Central memory CD8-positive, alpha-beta T cell (primary cell): ENCODE measurements around the gene SCAPER.

ENCODE experiments used
- ATAC-seq: fragments of 150-1000 bp; cut with Tn5 transposase; replicated peaks from 2 replicates; pipeline ENCODE4 v1.10.0; 2022; ENCODE audit warnings: mild to moderate bottlenecking, moderate FRiP score, moderate number of reproducible peaks; ENCODE audit not compliant: poor library complexity, severe bottlenecking; ENCODE audit errors: extremely low read depth
- DNase-seq, 2 donors: peaks; one replicate each; pipeline ENCODE4 v3.0.0; 2021; ENCODE audit warnings: low spot score in 2 of 2
- H3K27ac Mint-ChIP-seq: one replicate; pipeline ENCODE4 v1.8.0; 2022; ENCODE audit warnings: low read depth, mild to moderate bottlenecking, moderate library complexity, mixed read lengths
- H3K27me3 Mint-ChIP-seq: one replicate; pipeline ENCODE4 v1.8.0; 2022; ENCODE audit warnings: mixed read lengths
- H3K36me3 Mint-ChIP-seq: one replicate; pipeline ENCODE4 v1.8.0; 2022; ENCODE audit warnings: mild to moderate bottlenecking, moderate library complexity, mixed read lengths; ENCODE audit not compliant: insufficient read depth
- H3K4me1 Mint-ChIP-seq: one replicate; pipeline ENCODE4 v1.8.0; 2022; ENCODE audit warnings: mixed read lengths
- H3K4me3 Mint-ChIP-seq: one replicate; pipeline ENCODE4 v1.8.0; 2022; ENCODE audit warnings: mild to moderate bottlenecking, moderate library complexity, mixed read lengths
- H3K9me3 Mint-ChIP-seq: one replicate; pipeline ENCODE4 v1.8.0; 2022; ENCODE audit warnings: mixed read lengths

SCAPER gene

DNA sequence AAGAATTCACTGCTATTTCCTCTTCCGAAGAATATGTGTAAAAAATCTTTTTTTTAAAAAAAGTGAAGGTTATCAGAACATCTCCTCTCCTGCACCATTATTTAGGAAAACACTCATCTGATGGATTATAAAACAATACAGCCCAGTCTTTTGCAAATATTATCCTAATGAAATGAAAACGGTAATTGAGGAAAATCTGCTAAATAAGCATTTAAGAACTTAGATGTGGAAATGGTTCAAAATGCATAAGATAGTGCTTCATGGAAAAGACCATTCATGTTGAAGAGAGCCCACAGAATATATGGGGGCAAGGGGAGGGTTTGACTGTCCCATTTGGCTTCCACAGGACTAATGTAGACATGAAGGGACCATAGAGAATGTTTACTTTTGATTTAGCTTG is 520.7 kb downstream of the SCAPER start:
- Mint-ChIP-seq H3K9me3 (peaks cover 5% of the 10 kb centered on the region), H3K4me1 (no peaks in the 10 kb centered on the region), H3K4me3 (no peak overlapping the region), H3K27me3 (no peaks in the 10 kb centered on the region), H3K27ac (no peak overlapping the region), H3K36me3 (peaks cover 5% of the 10 kb centered on the region)
- DNase-seq, result no peak
- no peak for ATAC-seq

DNA sequence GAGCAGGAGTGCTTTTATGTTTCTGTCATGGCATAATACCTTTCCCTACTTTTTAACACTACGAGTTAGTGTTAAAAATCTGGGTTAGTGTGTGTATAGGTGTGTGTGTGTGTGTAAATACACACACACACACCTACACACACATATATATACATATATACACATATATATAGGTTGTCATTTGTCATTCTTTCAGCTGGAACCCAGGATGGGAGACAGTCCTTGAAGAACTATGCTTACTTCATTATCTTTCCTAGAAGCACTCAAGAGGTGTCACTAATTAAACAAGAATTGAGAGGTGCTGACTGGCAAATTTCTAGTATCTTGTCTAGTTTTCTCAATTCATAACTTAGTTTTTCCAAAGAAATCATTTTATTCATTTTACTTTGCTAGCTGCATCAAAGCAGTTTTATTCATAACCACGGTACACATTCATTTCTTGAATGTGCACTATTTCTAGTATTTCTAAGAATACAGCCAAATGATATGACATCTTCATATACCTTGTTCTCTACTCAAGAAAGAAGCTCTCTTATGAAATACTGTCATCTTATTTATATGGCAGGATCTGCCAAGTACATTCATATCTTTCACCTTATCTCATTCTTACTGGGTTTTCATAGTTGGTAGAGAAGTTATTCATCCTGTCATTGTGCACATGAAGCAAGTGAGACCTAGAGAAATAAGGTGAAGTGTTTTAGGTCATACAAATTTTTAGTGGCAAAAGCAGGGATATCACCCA is 522.0 kb downstream of the SCAPER start:
- Mint-ChIP-seq H3K4me1 (no peaks in the 10 kb centered on the region), H3K27ac (no peak overlapping the region), H3K9me3 (peaks cover 5% of the 10 kb centered on the region), H3K27me3 (no peaks in the 10 kb centered on the region), H3K4me3 (no peak overlapping the region), H3K36me3 (peaks cover 3% of the 10 kb centered on the region)
- ATAC-seq (no peak), DNase-seq (no peak)

DNA sequence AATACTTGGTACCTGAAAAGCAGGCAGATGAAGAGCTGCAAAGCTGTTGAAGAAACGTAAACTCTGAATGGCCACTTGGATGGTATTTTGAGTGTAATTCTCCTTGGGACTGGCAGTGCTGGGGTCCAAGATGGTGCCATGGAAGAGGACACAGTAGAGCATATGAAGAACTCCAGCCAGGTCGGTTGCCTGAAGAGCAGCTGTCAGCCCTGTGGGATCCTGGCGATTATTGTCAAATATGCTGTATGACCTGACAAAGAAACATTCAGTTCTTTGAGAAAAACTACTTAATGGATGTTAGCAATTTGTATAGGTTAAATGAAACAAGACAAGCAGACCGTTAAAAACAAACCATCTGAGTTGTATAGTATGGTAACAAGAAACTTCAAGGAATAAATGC is 523.8 kb downstream of the SCAPER start:
- H3K27me3 Mint-ChIP-seq, result no peaks in the 10 kb centered on the region
- no peak for DNase-seq
- H3K36me3 Mint-ChIP-seq, result peaks cover 3% of the 10 kb centered on the region
- peaks cover under 1% of the 10 kb centered on the region for H3K9me3 Mint-ChIP-seq
- H3K4me1 Mint-ChIP-seq, result no peaks in the 10 kb centered on the region
- H3K4me3 Mint-ChIP-seq, result no peak overlapping the region
- H3K27ac Mint-ChIP-seq, result no peak overlapping the region
- no peak for ATAC-seq

DNA sequence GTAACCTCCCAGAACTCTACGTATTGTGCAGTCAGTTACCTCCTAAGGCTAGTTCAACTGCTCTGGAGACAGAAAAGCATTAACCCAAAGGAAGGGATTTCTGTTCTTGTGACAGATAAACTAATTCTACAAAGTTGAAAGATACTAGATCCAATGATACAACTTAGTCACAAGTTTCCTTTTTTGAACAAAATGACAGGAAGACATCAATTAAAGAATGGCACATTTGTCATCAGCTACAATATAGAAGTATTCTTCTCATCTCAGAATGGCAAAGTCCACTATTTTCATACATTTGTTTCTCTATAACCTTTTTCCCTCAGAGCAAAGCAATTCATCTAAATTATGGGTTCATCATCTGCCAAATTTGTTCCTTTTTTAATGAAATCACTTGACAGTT is 524.9 kb downstream of the SCAPER start:
- peaks cover 3% of the 10 kb centered on the region for H3K36me3 Mint-ChIP-seq
- no peaks in the 10 kb centered on the region for H3K4me1 Mint-ChIP-seq
- no peaks in the 10 kb centered on the region for H3K9me3 Mint-ChIP-seq
- H3K27ac Mint-ChIP-seq, result no peak overlapping the region
- no peaks in the 10 kb centered on the region for H3K27me3 Mint-ChIP-seq
- DNase-seq (no peak), ATAC-seq (no peak)
- H3K4me3 Mint-ChIP-seq, result no peak overlapping the region

DNA sequence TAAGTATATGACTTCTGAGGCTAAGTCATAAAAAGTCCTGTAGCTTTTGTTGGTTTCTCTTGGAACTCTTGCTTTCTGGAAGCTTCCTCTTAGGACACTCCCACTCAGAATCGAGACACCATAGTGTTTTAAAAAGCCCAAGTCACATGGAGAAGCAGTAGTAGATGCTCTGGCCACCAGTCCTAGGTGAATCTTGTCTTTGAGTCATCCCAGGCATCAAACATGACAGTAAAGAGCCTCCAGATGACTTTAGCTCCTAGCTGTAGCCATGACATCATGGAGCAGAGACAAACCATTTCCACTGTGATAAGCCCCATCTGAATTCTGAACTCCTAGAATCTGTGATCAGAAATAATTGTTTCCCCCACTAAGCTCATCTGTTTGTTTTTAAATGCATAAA is 526.4 kb downstream of the SCAPER start:
- DNase-seq, result no peak
- no peak for ATAC-seq
- Mint-ChIP-seq H3K36me3 (peaks cover 3% of the 10 kb centered on the region), H3K4me1 (no peaks in the 10 kb centered on the region), H3K27ac (no peak overlapping the region), H3K27me3 (no peaks in the 10 kb centered on the region), H3K4me3 (no peak overlapping the region), H3K9me3 (no peaks in the 10 kb centered on the region)

DNA sequence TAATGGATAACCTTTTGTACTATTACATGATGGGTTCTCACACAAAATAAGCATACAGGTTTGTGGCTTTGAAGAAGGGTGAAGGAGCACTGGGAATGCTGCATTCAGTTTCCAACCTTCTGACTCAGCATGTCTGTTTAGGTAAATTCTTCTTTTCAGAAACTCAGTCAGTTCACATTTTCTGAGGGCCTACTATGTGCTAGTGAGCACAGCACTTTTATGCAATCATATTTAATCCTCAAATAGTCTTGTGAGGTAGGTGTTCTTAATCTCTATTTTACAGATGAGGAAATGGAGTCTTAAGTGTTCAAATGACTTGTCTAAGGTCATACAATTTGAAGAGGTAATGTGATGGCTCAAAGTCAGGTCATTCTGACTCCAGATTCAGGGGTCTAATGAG is 527.4 kb downstream of the SCAPER start:
- Mint-ChIP-seq H3K27me3 (no peaks in the 10 kb centered on the region), H3K9me3 (no peaks in the 10 kb centered on the region), H3K36me3 (peaks cover 6% of the 10 kb centered on the region), H3K4me1 (no peaks in the 10 kb centered on the region), H3K27ac (no peak overlapping the region), H3K4me3 (no peak overlapping the region)
- no peak for DNase-seq
- ATAC-seq, result no peak

DNA sequence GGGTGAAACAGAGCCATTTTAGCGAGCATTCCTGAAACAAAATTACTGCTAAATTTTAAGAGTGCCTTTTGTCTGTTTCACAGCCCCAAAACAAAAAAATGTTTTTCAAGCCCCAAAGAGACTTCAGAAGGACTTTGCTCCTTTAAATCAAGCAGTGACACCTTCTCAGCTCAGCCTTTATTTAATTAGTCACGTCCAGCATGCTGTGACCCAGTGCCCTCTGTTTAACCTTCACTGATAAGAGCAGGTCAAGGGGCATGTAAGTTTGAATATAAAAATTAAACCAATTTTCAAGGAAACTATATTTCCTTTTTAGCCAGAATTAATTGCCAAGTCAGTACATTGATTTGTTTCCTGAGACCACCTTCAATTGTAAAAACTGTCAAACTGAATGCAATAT is 527.9 kb downstream of the SCAPER start:
- H3K4me1 Mint-ChIP-seq, result no peaks in the 10 kb centered on the region
- ATAC-seq, result no peak
- H3K36me3 Mint-ChIP-seq, result peaks cover 9% of the 10 kb centered on the region
- H3K27me3 Mint-ChIP-seq, result no peaks in the 10 kb centered on the region
- H3K4me3 Mint-ChIP-seq, result no peak overlapping the region
- no peaks in the 10 kb centered on the region for H3K9me3 Mint-ChIP-seq
- no peak for DNase-seq
- H3K27ac Mint-ChIP-seq, result no peak overlapping the region

DNA sequence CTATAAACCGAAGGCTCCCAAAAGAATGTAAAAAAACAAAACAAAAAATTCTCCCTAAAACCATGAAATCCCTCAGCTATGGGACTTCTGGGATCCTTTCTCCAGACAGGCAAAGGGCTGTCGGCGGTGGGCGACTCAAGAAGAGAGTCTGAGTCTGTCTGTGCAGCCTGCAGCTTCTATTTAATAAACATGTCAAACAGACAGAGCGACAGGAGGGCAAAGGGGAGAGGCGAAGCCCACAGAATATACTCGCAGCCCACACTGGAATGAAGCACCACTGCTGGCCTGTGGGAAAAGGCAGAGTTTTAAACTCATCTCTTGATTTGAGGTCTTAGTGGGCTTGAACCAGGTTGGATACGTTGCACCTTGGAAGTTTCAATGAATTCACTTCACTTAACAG is 528.3 kb downstream of the SCAPER start:
- Mint-ChIP-seq H3K27ac (no peak overlapping the region), H3K4me3 (no peak overlapping the region), H3K27me3 (no peaks in the 10 kb centered on the region), H3K9me3 (no peaks in the 10 kb centered on the region), H3K36me3 (peaks cover 11% of the 10 kb centered on the region), H3K4me1 (no peaks in the 10 kb centered on the region)
- DNase-seq (no peak), ATAC-seq (no peak)

DNA sequence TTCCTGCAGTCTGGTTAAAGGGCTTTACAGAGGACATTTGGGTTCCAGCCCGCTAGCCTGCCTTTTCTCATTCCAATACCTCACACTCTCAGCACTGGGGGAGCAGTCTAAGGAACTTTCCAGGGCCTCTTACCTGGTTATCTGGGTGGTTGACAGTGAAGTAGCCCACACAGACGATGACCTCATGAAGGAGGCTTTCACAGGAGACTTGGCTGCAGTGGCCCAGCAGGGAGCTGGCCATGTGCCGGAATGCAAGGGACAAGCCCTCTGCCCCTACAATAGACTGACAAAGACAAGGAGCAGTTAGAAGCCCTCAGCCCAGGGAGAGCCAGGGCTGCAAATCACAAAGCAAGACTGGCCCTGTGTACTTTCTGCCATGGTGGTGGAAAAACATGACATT is 529.1 kb downstream of the SCAPER start:
- H3K9me3 Mint-ChIP-seq, result no peaks in the 10 kb centered on the region
- H3K27ac Mint-ChIP-seq, result no peak overlapping the region
- no peak overlapping the region for H3K4me3 Mint-ChIP-seq
- H3K4me1 Mint-ChIP-seq, result no peaks in the 10 kb centered on the region
- no peak for ATAC-seq
- no peaks in the 10 kb centered on the region for H3K27me3 Mint-ChIP-seq
- peaks cover 13% of the 10 kb centered on the region for H3K36me3 Mint-ChIP-seq
- DNase-seq, result no peak

DNA sequence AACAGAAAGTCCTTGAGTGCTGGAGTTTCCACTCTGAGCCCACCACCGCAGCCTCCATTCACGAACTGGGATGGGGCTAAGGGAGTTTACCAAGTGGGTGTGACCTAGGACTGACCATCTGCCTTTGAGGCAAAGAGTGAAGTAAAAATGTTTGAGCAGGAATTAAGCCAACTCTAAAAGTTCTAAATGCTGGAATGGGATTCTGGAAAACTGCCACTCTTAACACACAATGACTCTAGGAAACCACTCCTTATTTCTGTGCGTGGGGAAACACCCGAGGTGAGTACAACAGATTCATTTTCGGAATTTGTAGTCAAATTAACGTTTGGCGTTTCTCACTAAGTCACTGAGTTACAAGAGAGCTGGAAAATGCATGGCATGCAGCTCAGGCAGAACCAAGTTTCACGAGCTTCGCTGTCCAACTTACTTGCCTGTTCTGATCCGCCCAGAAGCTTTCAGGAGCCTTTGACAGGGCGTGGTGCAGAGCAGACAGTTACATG is 537.0 kb downstream of the SCAPER start:
- no peaks in the 10 kb centered on the region for H3K27me3 Mint-ChIP-seq
- no peak overlapping the region for H3K4me3 Mint-ChIP-seq
- peaks cover 8% of the 10 kb centered on the region for H3K36me3 Mint-ChIP-seq
- H3K9me3 Mint-ChIP-seq, result no peaks in the 10 kb centered on the region
- H3K27ac Mint-ChIP-seq, result no peak overlapping the region
- ATAC-seq (no peak), DNase-seq (no peak)
- H3K4me1 Mint-ChIP-seq, result no peaks in the 10 kb centered on the region

DNA sequence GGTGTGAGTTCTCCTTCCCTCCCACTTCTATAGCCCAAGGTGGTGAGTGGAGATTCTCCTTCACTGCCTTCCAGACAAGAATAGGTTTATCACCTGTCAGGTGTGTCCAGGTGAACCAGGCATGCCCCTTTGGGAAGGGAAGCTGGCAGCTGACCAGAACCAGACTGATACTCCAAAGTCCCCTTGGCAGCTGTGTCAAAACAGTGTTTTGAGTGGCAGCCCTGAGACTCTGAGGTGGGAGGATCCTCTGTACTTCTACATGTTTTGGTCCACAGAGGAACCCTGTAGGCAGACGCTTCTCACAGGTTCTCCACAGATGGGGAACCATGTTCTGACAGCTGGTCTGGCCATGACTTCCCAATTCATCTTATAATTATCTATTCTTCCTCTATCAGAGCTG is 538.4 kb downstream of the SCAPER start:
- peaks cover 2% of the 10 kb centered on the region for H3K36me3 Mint-ChIP-seq
- no peak overlapping the region for H3K27ac Mint-ChIP-seq
- no peak overlapping the region for H3K4me3 Mint-ChIP-seq
- no peak for DNase-seq
- no peaks in the 10 kb centered on the region for H3K27me3 Mint-ChIP-seq
- ATAC-seq, result no peak
- no peaks in the 10 kb centered on the region for H3K4me1 Mint-ChIP-seq
- H3K9me3 Mint-ChIP-seq, result no peaks in the 10 kb centered on the region

DNA sequence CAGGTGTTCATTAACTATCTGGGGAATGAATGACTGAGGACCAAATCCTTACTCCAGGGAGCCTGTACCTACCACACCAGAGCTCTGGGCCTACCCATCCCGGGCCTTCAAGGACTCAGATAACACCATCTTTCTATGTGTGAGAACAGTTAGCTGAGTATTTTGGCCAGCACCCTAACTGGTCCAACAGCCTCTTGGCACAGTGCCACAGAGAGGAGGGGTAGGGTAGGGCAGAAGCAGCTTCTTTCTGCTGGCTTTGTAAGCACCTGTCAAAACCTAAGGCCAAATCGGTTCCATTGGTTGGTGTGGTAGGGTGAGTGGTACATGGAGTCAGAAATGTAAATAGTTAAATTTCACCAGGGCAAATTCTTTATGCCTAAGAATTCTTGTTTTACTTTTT is 541.9 kb downstream of the SCAPER start:
- Mint-ChIP-seq H3K9me3 (no peaks in the 10 kb centered on the region), H3K4me3 (no peak overlapping the region), H3K4me1 (no peaks in the 10 kb centered on the region), H3K36me3 (no peaks in the 10 kb centered on the region), H3K27me3 (no peaks in the 10 kb centered on the region), H3K27ac (no peak overlapping the region)
- no peak for DNase-seq
- ATAC-seq, result no peak

DNA sequence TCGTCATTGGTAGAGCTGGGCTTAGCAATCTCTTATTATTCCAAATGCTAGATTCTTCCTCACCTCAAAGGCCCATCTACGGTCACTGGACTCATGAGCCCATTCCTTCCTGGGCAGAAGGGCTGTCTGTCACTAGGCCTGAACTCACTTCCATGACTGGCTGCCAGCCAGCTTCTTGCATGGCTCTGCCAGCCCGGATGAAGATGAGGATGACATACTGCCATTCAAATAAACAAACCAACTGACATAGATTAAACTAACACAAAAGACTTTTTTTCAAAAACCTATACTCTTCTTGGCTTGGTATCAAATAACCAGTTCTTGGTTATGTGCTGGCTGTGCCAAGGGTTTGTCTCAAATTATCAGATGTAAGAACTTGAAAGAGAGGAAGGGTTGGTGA is 544.7 kb downstream of the SCAPER start:
- ATAC-seq (no peak), DNase-seq (no peak)
- Mint-ChIP-seq H3K4me3 (no peak overlapping the region), H3K27ac (no peak overlapping the region), H3K27me3 (no peaks in the 10 kb centered on the region), H3K9me3 (no peaks in the 10 kb centered on the region), H3K4me1 (no peaks in the 10 kb centered on the region), H3K36me3 (peaks cover 2% of the 10 kb centered on the region)
